NCI-H1436 (cell line): ENCODE data around the gene INTS7.

ENCODE experiments used
- DNase-seq: peaks from one replicate; lab custom pipeline; 2025; lab: John Stamatoyannopoulos, UW

The INTS7 gene, protein sequence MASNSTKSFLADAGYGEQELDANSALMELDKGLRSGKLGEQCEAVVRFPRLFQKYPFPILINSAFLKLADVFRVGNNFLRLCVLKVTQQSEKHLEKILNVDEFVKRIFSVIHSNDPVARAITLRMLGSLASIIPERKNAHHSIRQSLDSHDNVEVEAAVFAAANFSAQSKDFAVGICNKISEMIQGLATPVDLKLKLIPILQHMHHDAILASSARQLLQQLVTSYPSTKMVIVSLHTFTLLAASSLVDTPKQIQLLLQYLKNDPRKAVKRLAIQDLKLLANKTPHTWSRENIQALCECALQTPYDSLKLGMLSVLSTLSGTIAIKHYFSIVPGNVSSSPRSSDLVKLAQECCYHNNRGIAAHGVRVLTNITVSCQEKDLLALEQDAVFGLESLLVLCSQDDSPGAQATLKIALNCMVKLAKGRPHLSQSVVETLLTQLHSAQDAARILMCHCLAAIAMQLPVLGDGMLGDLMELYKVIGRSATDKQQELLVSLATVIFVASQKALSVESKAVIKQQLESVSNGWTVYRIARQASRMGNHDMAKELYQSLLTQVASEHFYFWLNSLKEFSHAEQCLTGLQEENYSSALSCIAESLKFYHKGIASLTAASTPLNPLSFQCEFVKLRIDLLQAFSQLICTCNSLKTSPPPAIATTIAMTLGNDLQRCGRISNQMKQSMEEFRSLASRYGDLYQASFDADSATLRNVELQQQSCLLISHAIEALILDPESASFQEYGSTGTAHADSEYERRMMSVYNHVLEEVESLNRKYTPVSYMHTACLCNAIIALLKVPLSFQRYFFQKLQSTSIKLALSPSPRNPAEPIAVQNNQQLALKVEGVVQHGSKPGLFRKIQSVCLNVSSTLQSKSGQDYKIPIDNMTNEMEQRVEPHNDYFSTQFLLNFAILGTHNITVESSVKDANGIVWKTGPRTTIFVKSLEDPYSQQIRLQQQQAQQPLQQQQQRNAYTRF

DNA sequence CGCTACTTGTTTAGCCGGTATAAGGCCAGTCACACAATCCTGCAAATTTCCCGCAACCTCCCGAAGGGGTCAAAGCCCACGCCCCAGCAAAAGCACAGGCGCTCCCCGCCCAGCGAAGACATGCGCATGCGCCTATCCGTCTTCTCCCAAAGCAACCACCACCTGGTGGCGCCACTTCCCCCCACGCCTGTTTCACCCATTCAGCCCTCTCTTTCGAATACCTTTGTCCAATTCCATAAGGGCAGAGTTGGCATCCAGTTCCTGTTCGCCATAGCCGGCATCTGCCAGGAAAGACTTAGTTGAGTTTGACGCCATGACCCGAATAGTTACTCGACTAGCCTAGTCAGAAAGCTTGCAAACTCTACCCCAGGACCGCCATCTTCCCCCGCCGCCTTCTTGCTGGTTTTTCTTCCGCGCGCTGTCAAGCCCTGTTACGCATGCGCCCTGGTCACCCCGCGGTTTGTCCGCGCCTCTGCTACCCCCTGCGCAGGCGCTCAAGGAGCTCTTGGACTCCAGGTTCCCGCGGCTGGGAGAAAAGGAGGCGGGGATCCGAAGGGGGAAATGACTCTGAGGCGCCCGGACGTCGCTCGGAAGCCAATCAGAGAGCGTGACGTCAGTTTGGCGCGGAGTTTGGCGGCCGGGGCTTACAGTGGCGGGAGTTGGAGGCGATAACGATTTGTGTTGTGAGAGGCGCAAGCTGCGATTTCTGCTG is at the start of gene INTS7, which contains the start of gene DTL:
TSS of gene INTS7 (minus strand) at position 435 of the 712 bp plus-strand sequence. CDS start at position 315, 120 bp downstream.
TSS of gene DTL (plus strand) at position 626 of the 712 bp plus-strand sequence. CDS start 143 bp downstream, outside the sequence.
- peak; percentile 100 for DNase-seq

DNA sequence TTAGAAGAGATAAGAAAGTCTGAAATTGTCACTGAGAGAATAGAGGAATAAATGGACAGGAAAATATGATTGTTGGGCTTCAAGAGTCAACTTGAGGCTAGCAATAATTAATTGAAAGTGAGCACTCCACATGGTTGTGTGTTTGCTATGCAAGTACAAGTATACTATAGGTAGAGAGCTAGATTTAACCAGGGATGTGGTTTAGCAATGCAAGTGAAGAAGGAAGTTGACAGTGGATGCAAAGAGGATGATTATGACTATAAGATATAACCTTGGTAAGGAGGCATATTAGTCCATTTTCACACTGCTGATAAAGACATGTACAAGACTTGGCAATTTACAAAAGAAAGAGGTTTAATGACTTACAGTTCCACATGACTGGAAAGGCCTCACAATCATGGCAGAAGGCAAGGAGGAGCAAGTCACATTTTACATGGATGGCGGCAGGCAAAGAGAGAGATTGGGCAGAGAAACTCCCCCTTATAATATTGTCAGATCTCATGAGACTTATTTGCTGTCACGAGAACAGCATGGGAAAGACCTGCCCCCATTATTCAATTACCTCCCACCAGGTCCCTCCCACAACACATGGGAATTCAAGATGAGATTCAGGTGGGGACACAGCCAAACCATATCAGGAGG is 47.5 kb upstream of the INTS7 start:
- no peak for DNase-seq

DNA sequence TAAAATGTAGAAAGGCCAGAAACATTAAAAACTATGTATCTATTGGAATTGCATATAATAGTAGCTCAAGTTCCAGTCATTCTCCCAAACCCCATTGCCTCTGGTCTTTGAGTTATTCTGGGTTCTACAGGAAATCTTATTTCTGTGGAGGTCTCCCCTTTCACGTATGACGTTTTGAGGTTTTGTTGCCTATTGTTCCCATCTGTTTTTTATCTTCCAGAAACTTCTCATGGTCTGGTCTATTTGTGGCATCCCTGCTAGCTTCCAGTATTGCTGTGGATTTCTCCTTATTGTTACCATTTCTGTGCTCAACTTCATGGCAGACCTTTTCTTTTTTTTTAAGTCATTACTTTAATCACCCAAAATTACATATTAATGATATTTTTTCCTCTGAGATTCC is 43.5 kb upstream of the INTS7 start:
- no peak for DNase-seq

DNA sequence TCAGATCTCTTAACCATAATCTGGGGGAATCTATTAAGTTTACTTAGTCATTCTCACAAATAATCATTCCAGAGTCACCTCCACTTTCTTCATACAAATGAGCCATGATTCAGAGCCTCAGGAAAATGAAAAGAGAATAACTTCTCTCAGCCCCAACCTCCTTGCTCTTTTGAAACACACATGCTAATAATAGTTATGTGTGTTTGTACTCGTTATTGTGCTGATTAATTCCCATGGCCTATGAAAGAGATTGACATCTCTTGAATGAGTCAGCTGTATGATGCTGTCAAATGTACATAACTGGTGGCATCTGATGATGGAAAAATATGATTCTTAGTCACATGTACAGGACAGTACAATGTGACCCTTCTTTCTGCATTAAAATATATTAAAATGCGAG is 41.7 kb upstream of the INTS7 start:
- DNase-seq, result no peak

DNA sequence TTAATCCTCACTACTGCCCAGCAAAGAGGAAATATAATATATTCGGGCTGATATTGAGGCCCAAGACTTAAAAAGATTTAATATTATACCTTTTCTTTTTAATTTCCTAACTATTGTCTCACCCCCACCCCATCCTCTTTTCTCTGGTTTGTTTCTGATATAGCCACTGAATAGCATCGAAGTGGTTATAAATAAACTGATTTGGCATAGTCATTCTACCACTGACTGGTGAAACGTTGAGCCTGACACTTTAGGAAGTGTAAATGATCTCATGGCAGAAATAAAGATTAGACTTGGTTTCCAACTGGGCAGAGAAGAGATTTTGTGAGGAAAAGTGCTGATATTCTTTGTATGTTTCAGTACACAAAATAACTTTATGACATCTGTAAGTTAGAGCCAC is 39.5 kb upstream of the INTS7 start:
- no peak for DNase-seq

DNA sequence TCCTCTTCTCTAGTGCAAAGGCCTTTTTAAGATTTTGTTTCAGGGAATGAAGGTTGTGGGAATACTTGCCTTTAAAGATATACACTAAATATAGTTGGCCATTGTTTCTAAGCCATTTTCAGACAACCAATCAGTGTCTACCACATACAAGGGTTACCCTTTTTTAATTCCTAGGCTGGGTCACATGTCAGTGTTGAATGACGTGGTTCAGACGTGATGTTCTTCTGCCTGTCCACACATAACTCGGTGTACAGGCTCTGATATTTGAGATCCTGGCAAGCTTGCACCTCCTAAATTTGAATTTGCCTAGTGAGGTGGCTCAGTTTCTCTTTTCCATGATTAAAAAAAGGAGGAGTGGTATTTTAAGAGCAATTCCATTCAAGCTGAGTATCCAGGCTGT is 39.0 kb upstream of the INTS7 start:
- DNase-seq, result no peak

DNA sequence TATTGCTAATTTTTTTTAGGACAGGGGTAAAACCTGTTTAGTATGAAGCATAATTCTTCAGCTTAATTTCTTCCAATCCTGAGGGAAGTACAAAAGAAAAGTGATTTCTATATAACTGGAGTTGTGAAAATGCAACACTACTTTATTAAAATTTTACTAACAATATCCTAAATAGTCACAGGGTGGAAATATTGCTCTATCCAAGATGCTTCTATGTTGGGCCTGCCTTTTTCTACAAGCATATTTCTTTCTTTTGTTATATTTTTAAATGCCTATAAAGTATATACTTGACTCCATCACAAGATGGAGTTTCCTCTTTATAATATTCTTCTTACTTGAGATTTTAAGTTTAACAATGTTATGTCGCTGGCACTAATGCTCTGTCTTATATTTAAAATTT is 38.1 kb upstream of the INTS7 start:
- no peak for DNase-seq

DNA sequence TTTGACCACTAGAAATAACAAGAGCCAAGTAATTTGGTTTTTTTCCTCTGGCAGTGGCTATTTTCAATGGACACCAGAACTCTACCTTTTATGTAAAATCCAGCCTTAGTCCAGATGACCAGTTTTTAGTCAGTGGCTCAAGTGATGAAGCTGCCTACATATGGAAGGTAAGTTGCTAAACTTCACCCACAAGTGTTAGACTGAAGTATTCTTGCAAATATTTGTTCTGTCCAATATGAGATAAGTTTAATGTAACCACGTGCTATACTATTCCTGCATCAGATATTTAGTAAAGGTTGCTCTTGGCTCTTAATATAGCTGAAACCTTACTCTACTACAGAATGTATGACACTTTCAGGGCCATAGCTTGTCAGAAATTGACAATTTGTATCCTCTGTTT is 36.7 kb upstream of the INTS7 start:
- no peak for DNase-seq

DNA sequence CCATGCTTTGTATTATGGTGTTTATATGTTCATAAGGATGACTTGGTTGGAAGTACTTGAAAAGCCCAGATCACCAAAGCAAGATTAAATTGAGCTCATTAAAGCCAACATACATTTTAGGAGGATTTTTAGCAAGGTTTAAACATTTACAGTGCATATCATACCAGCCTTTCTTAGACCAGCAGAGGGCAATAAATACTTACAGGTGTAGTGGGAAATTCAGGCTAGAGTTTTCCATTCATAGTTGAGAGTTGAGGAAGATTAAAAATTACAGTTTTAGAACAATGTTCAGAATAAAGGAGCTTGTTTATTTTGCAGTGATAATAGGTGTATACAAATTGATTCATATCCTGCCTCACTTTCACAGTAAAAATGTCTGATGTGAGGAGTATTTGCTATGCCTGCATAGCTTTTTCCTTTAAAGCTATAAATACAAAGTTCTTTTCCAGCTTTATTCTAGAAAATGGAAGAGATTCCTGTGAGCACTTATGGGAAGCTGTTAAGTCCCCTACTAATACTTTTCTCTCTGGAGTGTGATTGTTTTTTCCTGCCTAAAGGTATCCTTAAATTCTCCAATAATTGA is 35.5 kb upstream of the INTS7 start:
- DNase-seq, result peak; percentile 18

DNA sequence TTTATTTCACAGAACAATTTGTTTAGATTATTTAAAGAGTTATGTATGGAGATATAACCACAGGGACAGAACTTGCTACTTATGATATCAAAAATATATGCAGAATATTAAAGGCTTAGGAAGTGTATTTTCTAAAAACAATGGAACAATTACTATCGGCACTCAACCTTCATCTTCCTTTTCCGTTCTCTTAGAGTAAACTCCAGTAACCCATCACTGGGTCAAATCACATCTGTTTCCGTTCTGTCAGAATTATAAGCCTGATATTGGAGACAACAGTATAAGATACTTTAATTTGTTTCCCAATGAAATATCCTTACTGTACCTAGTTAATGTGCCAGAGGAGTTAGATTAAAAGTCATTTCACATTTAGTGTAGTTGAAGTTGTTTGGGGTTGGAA is 32.4 kb upstream of the INTS7 start:
- DNase-seq, result no peak

DNA sequence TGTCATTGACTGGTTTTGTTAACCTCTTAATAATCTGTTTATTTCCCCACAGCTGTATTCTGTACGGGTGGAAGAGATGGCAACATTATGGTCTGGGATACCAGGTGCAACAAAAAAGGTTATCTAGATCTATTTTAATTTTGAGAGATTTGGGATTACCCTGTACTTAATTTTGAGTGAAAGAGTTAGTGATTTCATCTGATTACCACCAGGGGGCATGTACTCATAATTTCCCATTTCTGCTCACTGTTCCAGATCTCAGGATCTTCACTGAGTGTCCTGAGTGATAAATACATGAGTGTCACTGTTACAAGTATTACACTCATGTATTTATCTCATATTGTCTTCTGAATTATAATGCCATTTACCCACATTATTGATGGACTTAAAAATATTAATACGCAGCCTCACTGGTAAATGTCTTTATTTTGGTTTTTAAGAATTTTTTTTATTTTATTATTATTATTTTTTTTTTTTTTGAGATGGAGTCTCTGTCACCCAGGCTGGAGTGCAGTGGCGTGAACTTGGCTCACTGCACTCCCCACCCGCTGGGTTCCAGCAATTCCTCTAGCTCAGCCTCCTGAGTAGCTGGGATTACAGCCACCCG is 27.6 kb upstream of the INTS7 start:
- DNase-seq, result peak; percentile 41

DNA sequence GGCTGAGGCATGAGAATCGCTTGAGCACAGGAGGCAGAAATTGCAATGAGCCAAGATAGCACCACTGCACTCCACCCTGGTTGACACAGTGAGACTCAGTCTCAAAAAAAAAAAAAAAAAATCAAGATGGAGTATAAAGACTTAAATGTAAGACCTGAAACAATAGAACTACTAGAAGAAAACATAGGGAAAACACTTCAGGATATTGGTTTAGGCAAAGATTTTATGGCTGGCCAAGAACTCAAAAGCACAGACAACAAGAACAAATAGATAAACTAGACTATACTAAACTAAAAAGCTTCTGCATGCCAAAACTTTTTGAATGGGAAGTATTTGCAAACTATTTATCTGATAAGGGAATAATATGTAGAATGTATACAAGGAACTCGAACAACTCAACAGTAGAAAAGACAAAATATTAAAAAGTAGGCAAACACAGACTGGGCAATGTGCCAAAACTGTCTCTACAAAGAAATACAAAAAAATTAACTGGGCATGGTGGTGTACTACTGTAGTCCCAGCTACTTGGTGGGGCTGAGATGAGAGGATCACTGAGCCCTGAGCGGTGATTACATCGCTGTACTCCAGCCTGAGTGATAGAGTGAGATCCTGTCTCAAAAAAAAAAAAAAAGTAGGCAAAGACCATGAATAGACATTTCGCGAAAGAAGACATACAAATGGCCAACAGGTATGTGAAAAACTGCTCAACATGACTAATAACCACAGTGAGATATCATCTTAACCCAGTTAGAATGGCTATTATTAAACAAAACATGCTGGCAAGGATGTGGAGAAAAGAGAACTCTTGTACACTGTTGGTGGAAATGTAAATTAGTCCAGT is 25.5 kb upstream of the INTS7 start:
- no peak for DNase-seq

DNA sequence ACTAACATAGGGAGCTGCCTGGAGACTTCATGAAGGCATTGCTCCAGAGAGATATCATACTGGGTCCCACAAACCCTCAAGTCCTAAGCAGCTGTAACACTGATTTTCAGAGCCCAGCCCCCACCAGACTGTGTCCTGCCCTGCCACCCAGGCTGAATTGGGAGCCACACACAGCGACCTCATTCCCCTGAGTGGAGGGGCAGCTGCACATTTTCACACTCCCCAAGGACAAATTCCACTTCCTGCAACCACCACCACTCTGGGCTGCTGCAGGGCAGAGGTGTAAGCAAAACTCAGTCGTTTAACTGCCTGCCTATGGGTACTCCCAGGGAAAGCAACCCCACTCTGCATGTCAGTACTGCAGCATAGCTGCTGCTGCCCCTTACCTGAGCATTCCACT is 20.0 kb upstream of the INTS7 start:
- DNase-seq, result no peak

DNA sequence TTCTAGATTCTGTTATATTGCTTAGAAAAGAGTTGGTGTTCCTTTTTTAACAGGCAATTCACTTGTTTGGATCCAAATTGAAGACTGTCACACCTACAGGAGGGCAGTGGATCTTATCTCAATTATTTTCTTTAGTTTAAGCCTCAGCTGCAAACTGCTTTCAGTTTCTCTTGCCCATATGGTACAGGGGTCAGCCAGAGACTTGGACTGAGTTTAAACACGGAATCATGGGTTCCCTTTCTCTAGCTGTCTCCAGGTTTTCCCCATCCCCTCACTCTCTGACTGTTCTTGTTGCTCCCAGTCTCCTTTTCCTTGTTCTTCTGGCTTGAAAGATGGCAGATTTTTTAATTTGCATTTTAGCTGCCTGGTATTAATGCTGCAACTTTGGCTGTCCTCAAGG is 18.6 kb upstream of the INTS7 start:
- no peak for DNase-seq

DNA sequence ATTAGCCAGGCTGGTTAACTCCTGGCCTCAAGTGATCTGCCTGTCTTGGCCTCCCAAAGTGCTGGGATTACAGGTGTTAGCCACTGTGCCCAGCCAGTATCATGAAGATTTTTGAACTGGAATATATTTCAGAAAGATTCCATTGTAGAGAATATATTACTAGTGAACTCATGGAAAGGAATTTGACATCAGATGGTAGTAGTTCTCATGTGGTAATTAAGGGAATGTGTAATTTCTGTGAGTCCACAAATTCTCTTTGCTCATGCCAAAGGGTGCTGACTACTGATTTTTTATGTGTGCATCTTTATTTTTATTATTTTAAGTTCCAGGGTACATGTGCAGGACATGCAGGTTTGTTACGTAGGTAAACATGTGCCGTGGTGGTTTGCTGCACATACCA is 10.6 kb upstream of the INTS7 start:
- DNase-seq, result no peak

DNA sequence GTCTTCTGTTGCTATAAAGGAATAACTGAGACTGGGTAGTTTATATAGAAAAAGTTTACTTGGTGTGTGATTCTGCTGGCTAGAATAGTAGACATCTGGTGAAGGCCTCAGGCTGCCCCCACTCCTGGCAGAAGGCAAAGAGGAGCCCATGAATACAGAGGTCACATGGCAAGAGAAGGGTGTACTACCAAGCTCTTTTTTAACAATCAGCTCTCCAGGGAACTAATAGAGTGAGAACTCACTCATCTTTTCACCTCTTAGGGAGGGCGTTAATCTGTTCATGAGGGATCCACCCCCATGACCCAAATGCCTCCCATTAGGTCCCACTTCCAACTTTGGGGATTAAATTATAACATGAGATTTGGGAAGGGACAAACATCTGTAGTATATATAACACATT is 9.5 kb upstream of the INTS7 start:
- DNase-seq, result no peak

DNA sequence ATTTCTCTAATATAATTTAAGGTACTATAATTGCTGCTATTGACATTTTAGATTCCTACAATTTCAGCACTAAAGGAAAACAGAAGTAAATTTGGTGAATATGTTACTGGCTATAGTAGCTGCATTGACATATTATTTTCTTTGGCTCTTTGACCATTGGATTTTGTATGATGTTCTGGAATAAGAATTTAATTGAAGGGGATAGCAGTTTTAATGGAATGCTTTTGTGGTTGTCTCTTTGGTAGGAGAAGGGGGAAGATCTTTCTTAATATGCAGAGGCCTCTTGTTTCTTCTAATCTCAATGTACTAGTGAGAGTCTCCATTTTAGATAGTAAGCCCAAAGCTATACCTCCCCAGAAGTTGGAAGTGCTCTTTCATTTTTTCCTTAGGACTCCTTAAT is 7.1 kb upstream of the INTS7 start:
- no peak for DNase-seq

DNA sequence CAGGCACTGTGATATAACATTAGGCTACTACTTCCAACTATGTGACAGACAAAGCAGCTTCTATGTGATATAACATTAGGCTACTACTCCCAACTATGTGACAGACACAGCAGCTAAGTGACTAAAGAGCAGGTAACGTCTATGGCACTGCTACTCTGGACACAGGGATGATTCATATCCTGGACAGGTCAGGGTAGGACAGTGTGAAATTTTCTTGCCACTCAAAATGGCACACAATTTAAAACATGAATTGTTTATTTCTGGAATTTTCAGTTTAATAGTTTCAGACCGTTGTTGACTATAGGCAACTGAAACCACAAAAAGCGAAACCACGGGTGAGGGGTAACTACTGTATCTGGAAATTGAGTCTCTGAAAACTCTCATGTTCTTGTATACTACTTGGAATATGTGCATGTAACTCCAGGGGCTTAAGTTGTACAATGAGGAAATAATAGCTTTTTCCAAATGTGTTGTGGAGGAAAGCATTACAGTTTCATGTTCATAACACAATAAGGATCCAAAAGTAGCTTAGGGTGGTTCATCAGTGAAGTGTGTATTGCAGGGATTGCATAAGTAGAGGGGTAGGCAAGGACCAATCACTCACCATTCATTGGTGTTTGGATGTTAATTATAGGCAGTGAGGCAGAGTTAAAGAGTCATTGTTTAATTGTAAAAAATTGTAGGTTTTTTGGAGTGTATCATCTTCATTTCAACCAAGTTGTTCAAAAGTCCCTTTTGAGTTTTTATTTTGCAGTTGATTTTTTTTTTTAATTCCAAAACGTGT is 5.5 kb upstream of the INTS7 start:
- no peak for DNase-seq

DNA sequence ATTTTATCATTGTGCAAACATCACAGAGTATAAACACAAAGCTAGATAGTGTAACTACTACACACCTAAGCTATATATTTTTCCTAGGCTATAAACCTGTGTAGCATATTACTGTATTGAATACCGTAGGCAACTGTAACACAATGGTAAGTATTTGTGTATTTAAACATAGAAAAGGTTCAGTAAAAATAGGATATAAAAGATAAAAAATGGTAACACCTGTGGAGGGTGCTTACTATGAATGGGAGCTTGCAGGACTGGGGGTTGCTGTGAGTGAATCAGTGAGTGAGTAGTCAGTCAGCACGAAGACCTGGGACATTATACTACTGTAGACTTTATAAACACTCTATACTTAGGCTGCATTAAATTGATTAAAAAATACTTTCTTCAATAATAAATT is 4.3 kb upstream of the INTS7 start:
- DNase-seq, result no peak
